Measurements from ENCODE around the gene TFF1.

Gene TFF1

GRCh38 chr21:42317826-42318746 lies 48.2 kb downstream of the TFF1 start:
- no peak for DNase-seq (ENCODE audit: low spot score)

GRCh38 chr21:42317341-42317741 lies 49.0 kb downstream of the TFF1 start:
- no peak for DNase-seq (ENCODE audit: low spot score)

GRCh38 chr21:42316891-42317290 lies 49.4 kb downstream of the TFF1 start:
- no peak for DNase-seq (ENCODE audit: low spot score)

- DNase-seq (ENCODE audit: low spot score), result peak; percentile 59
Measured at GRCh38 chr21:42315296-42315891, 50.9 kb downstream of the TFF1 start, which contains the start of gene TFF3. Gene TFF3, minus strand, starts transcription at chr21:42315409. Its CDS starts 35 bp downstream, at chr21:42315374.

- no peak for DNase-seq (ENCODE audit: low spot score)
Measured at GRCh38 chr21:42314616-42315295, 51.6 kb downstream of the TFF1 start.

GRCh38 chr21:42313501-42313969 lies 52.8 kb downstream of the TFF1 start:
- DNase-seq (ENCODE audit: low spot score), result no peak

GRCh38 chr21:42312626-42313104 lies 53.7 kb downstream of the TFF1 start:
- no peak for DNase-seq (ENCODE audit: low spot score)

Data from COLO829 (cell line).